HepG2 (cell line): ENCODE data around the gene SH3BGRL2.
A peak's percentile ranks its signal among the peaks of the same experiment; 100 is the strongest.

Experiments
- ATF5 ChIP-seq: sonication (generic); formaldehyde crosslinking; IDR thresholded peaks from 2 replicates; pipeline ENCODE4 v1.4.0; 2020; ENCODE audit warnings: mild to moderate bottlenecking, low read depth, missing genetic modification reagents
- BATF2 ChIP-seq: sonication (generic); formaldehyde crosslinking; IDR thresholded peaks from 2 replicates; pipeline ENCODE4 v1.8.0; 2022; ENCODE audit warnings: mild to moderate bottlenecking, missing genetic modification reagents, moderate library complexity
- CTCF ChIP-seq: sonication (generic); formaldehyde crosslinking; IDR thresholded peaks from 2 replicates; pipeline ENCODE4 v1.5.0; 2020; ENCODE audit warnings: mild to moderate bottlenecking, missing genetic modification reagents, moderate library complexity
- HDAC1 ChIP-seq: sonication (generic); formaldehyde crosslinking; IDR thresholded peaks from 2 replicates; pipeline ENCODE4 v1.5.1; 2020; ENCODE audit warnings: mild to moderate bottlenecking, missing genetic modification reagents
- HIC2 ChIP-seq: sonication (generic); formaldehyde crosslinking; IDR thresholded peaks from 2 replicates; pipeline ENCODE4 v1.9.0; 2022; ENCODE audit warnings: low read depth, missing genetic modification reagents
- POLR2A ChIP-seq, 2 experiments: IDR thresholded peaks; 2 replicates each; pipeline ENCODE4 v1.6.1; 2011; ENCODE audit warnings: low read depth in 2 of 2, low read length in 2 of 2, mild to moderate bottlenecking in 1 of 2, moderate library complexity in 1 of 2; ENCODE audit not compliant: insufficient read depth in 1 of 2
- ZNF772 ChIP-seq: sonication (generic); formaldehyde crosslinking; IDR thresholded peaks from 2 replicates; pipeline ENCODE4 v1.5.0; 2020; ENCODE audit warnings: mild to moderate bottlenecking, missing genetic modification reagents

- no peak for TF ChIP-seq CTCF (CRISPR knock-in tag)
- no peak for TF ChIP-seq BATF2 (CRISPR knock-in tag)
- no peak for TF ChIP-seq POLR2A (IDR thresholded peaks at IDR 0.05; ENCODE audit: insufficient read depth in 1 of 2, low read depth in 2 of 2, low read length in 2 of 2)
- TF ChIP-seq ZNF772 = no peak
- TF ChIP-seq ATF5 = no peak
- TF ChIP-seq HDAC1 (CRISPR knock-in tag) = peak; percentile 47; the same call in 1 of the 2 replicates
- peak; percentile 44; the same call in 1 of the 2 replicates for TF ChIP-seq HIC2 (CRISPR knock-in tag)
These were observed 22.6 kb upstream of the SH3BGRL2 start for GRCh38 chr6:79608334-79609224.
